ENCODE results near the gene DPM2. TPM values are rescaled to one million over a fixed set of nuclear protein-coding genes. Genes with fewer than 3 reads are reported as not detected.

DPM2 gene
- total RNA-seq, 6 experiments from 2014 or later: 10.6 to 19.1 (median 13.9) TPM

GRCh38 chr9:127907867-127908659, 29.6 kb downstream of the DPM2 start:
- no peak for TF ChIP-seq CTCF (IDR thresholded peaks at IDR 0.05)
- TF ChIP-seq POLR2A (IDR thresholded peaks at IDR 0.05): no peak

GRCh38 chr9:127905788-127906191, 31.9 kb downstream of the DPM2 start:
- peak; percentile 9 to 14 (median 12) for ATAC-seq
- peaks cover 0 to 16% (median 6%) of the 10 kb centered on the region in 4 donors for H3K4me1 ChIP-seq
- intact Hi-C loops (cut with DNase I): no loop called here

More at GRCh38 chr9:127907867-127908659, 29.6 kb downstream of the DPM2 start:
- DNase-seq (no peak), ATAC-seq (no peak)
- peaks cover 0 to 1% (median 0%) of the 10 kb centered on the region in 4 donors for H3K36me3 ChIP-seq
- H3K4me1 ChIP-seq: peaks cover 0 to 21% (median 8%) of the 10 kb centered on the region in 4 donors
- H3K4me3 ChIP-seq: no peak overlapping the region
- 97% methylated on average over 12 of the region's 35 CpGs for WGBS (ENCODE audit: insufficient coverage, low coverage, low lambda C conversion rate, missing lambda C conversion rate)
- H3K27me3 ChIP-seq: no peaks in the 10 kb centered on the region
- intact Hi-C loops (cut with DNase I): no loop called here
- H3K27ac ChIP-seq: no peak overlapping the region
- no peaks in the 10 kb centered on the region for H3K9me3 ChIP-seq

DNA sequence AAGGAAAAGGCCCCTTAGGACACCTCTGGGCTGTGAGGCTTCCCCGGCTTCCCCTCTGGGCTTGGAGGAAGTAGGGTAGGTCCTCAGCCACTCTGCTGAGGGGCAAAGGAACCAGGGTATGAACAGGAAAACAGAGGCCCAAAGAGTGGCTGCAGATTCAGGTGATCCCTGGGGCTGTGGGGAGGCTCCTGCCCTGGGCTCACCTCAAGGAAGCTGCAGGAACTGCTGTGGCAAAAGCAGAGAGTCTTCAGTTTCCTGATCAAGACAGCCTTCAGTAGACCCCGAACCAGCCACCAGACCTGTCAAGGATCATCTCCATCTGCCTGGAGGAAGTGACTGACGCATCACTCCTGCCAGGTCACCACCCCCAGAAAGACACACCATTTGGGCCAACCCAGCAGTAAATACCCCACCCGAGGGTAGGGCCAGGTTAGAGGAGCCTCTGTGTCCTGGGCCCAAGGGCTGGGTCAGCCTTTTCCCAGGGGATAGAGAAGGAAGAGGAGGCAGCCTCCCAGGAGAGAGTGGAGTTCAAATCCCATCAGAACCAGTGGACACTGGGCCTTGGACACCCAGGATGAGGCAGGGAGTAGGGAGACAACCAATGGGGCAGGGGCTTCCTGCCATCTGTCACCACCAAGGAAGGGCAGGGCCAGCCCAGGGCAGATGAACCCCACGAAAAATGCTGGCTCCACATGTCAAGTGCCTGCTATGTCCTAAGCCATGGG, 32.5 kb downstream of the DPM2 start:
- intact Hi-C loops (cut with DNase I): no loop called here
- Histone ChIP-seq H3K4me1 (peaks cover 0 to 16% (median 6%) of the 10 kb centered on the region in 4 donors), H3K36me3 (no peaks in the 10 kb centered on the region), H3K27ac (peak overlapping the region; percentile 2 to 60 (median 55)), H3K27me3 (no peaks in the 10 kb centered on the region), H3K4me3 (no peak overlapping the region), H3K9me3 (no peaks in the 10 kb centered on the region)
- 59% methylated on average over 4 of the region's 5 CpGs for WGBS (ENCODE audit: insufficient coverage, low coverage, low lambda C conversion rate, missing lambda C conversion rate)
- TF ChIP-seq CTCF (IDR thresholded peaks at IDR 0.05) (no peak), POLR2A (IDR thresholded peaks at IDR 0.05) (no peak)
- DNase-seq (no peak), ATAC-seq (peak; percentile 10 to 30 (median 11))

More at GRCh38 chr9:127905788-127906191, 31.9 kb downstream of the DPM2 start:
- Histone ChIP-seq H3K36me3 (no peaks in the 10 kb centered on the region), H3K9me3 (no peaks in the 10 kb centered on the region), H3K27me3 (no peaks in the 10 kb centered on the region), H3K27ac (peak overlapping the region; percentile 2 to 60 (median 55)), H3K4me3 (no peak overlapping the region)
- no peak for DNase-seq
- TF ChIP-seq POLR2A (IDR thresholded peaks at IDR 0.05) (no peak), CTCF (IDR thresholded peaks at IDR 0.05) (no peak)
- 43% methylated on average over 5 of the region's 12 CpGs for WGBS (ENCODE audit: insufficient coverage, low coverage, low lambda C conversion rate, missing lambda C conversion rate)

- Histone ChIP-seq H3K9me3 (no peaks in the 10 kb centered on the region), H3K36me3 (no peaks in the 10 kb centered on the region), H3K4me3 (no peak overlapping the region), H3K4me1 (peaks cover 0 to 22% (median 8%) of the 10 kb centered on the region in 4 donors), H3K27ac (peak overlapping the region; percentile 43 to 60 (median 55)), H3K27me3 (no peaks in the 10 kb centered on the region)
- peak; percentile 35 to 50 (median 41) for ATAC-seq
- peak in 1 of 3 donors; percentile 42 for DNase-seq
- intact Hi-C loops (cut with DNase I): no loop called here
- no peak for TF ChIP-seq POLR2A (IDR thresholded peaks at IDR 0.05)
- no peak for TF ChIP-seq CTCF (IDR thresholded peaks at IDR 0.05)
- 74% methylated on average over 9 of the region's 12 CpGs for WGBS (ENCODE audit: insufficient coverage, low coverage, low lambda C conversion rate, missing lambda C conversion rate)
Observed at GRCh38 chr9:127904561-127905003, 33.1 kb downstream of the DPM2 start.
